K562 (cell line): ENCODE results near the gene ROPN1L. TPM values are rescaled to one million over a fixed set of nuclear protein-coding genes. Genes with fewer than 3 reads are reported as not detected.
A peak's percentile ranks its signal among the peaks of the same experiment; 100 is the strongest.

Experiments
- ETV5 ChIP-seq: sonication (generic); formaldehyde crosslinking; IDR thresholded peaks from 2 replicates; pipeline ENCODE4 v1.4.0; 2020; ENCODE audit warnings: low read depth, mild to moderate bottlenecking, missing genetic modification reagents
- FOXK1 ChIP-seq: sonication (generic); formaldehyde crosslinking; IDR thresholded peaks from 2 replicates; pipeline ENCODE4 v1.8.0; 2022; ENCODE audit warnings: missing genetic modification reagents, mild to moderate bottlenecking, borderline replicate concordance
- YY1 ChIP-seq, 3 experiments: IDR thresholded peaks; 2 replicates each; pipeline ENCODE4 v1.6.1; 2011; ENCODE audit warnings: low read length in 2 of 3, mild to moderate bottlenecking in 2 of 3, moderate library complexity in 2 of 3, borderline replicate concordance in 1 of 3, control low read depth in 1 of 3, low read depth in 1 of 3; ENCODE audit not compliant: insufficient read depth in 3 of 3, insufficient replicate concordance in 2 of 3, control insufficient read depth in 1 of 3, insufficient read length in 1 of 3; ENCODE audit errors: extremely low read depth in 1 of 3
- polyA plus RNA-seq, 8 experiments: library from polyadenylated mRNA; depleted of rRNA in 4 of 8; stranded (reverse) in 5 of 8; unstranded in 3 of 8; fragments of >200 nt; fragmentation: Nextera tagmentation in 2 of 8; fragmentation: Illumina TruSeq in 1 of 8; extraction: Ambion mirVana in 2 of 8; extraction: Trizol in 1 of 8; gene quantifications; 2 replicates each; pipeline versions ENCODE4 v1.2.1 to v1.2.3, GENCODE V29; 2011 to 2014; ENCODE audit warnings: inconsistent platforms in 1 of 8, missing spikeins in 1 of 8
- total RNA-seq, 7 experiments: library from RNA; depleted of rRNA in 6 of 7; stranded (reverse); fragments of >200 nt in 6 of 7; fragmentation: Illumina TruSeq in 2 of 7; extraction: Trizol in 2 of 7; gene quantifications; 2 replicates each; pipeline versions ENCODE4 v1.2.1 to v1.2.3, GENCODE V29; 2011 to 2021; ENCODE audit warnings: low replicate concordance in 1 of 7
- TF ChIP-seq, protein P1 (sequence below), 2 experiments: IDR thresholded peaks in 1 of 2; conservative IDR thresholded peaks in 1 of 2; 2 replicates each; pipeline ENCODE4 v1.6.1; 2016; ENCODE audit warnings: low read depth in 2 of 2, mild to moderate bottlenecking in 1 of 2, missing compliant biosample characterization in 1 of 2, missing genetic modification characterization in 1 of 2, moderate library complexity in 1 of 2
- TF ChIP-seq, protein P2 (sequence below): sonication (generic); formaldehyde crosslinking; IDR thresholded peaks from 2 replicates; pipeline ENCODE4 v1.8.1; 2022; ENCODE audit warnings: missing genetic modification reagents
- TF ChIP-seq, protein P3 (sequence below), 3 experiments: fragments of 200-800 bp in 1 of 3; fragments of 250-450 bp in 1 of 3; fragments of 450-650 bp in 1 of 3; sonication (Bioruptor Pico) in 1 of 3; sonication (Bioruptor generic) in 1 of 3; formaldehyde crosslinking in 1 of 3; IDR thresholded peaks; 2 replicates each; pipeline versions ENCODE4 v1.6.1 to v1.8.0; 2016 to 2022; ENCODE audit warnings: mild to moderate bottlenecking in 2 of 3, missing genetic modification characterization in 2 of 3, missing compliant biosample characterization in 1 of 3, moderate library complexity in 1 of 3
- TF ChIP-seq, protein P4 (sequence below), 2 experiments: fragments of 450-650 bp in 1 of 2; sonication (generic) in 1 of 2; formaldehyde crosslinking in 1 of 2; IDR thresholded peaks in 1 of 2; conservative IDR thresholded peaks in 1 of 2; 2 replicates each; pipeline versions ENCODE4 v1.6.1 to v1.8.1; 2016 to 2023; ENCODE audit warnings: mild to moderate bottlenecking in 2 of 2, moderate library complexity in 2 of 2, inconsistent platforms in 1 of 2, missing genetic modification reagents in 1 of 2
- TF ChIP-seq, protein P5 (sequence below), 2 experiments: fragments of 150-350 bp in 1 of 2; IDR thresholded peaks; 2 replicates each; pipeline ENCODE4 v1.6.1; 2012 to 2016; ENCODE audit warnings: low read depth in 2 of 2, low read length in 2 of 2, mild to moderate bottlenecking in 1 of 2, moderate library complexity in 1 of 2

ROPN1L gene
- total and polyA plus RNA-seq, 9 of the 15 experiments (the other 6 are each of a cell fraction or from before 2014, with no cell fraction given) = 0.04 to 0.85 (median 0.24) TPM; not detected in 3

DNA sequence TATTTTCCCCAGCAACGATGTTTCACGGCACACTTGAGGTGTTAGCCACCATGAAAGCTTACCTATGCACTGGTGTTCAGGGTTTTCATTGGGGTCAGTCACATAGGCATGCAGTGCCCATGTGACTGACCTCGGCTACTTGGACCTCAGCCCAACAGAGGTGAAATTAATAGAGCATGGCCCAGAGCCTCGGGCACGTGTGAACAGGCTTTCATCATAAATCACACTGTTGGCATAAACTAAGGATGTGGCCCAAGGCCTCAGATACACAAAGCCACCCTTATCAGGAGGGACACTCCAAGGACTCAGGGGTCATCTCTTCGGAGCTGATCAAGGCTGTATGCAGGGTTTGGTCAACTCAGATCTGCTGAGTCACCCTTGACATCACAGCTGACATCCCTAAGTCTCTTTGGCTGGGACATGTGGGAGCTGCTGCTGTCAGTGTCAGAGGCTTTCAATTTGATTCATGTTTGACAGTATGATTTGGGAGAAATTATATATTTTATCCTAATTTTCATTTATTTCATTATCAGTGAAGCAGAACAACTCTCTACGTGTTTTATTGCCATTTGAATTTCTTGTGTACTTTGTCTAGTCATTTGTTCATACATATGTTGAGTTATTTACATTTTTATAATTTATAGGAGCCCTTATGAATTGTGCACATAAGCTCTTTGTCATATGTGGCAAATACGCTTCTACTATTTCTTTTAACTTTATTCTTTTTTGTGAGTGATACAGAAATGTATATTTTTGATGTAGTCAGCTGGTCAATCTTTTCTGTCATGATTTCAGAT lies 62.5 kb downstream of the ROPN1L start (continued):
- TF ChIP-seq, protein P1, sequence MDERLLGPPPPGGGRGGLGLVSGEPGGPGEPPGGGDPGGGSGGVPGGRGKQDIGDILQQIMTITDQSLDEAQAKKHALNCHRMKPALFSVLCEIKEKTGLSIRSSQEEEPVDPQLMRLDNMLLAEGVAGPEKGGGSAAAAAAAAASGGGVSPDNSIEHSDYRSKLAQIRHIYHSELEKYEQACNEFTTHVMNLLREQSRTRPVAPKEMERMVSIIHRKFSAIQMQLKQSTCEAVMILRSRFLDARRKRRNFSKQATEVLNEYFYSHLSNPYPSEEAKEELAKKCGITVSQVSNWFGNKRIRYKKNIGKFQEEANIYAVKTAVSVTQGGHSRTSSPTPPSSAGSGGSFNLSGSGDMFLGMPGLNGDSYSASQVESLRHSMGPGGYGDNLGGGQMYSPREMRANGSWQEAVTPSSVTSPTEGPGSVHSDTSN (CRISPR knock-in tag; IDR thresholded peaks at IDR 0.05; ENCODE audit: low read depth) = 0 out of 2 replicates have a peak, but pooled peaks have one; percentile 23
- TF ChIP-seq, protein P1 (tag; conservative IDR thresholded peaks at IDR 0.05; ENCODE audit: low read depth) = peak; percentile 97
- TF ChIP-seq YY1 (IDR thresholded peaks at IDR 0.05; ENCODE audit: borderline replicate concordance in 1 of 3, control insufficient read depth in 1 of 3, extremely low read depth in 1 of 3, insufficient read depth in 3 of 3, insufficient read length in 1 of 3, insufficient replicate concordance in 2 of 3, low read depth in 1 of 3, low read length in 2 of 3) (no peak), FOXK1 (CRISPR knock-in tag) (no peak), ETV5 (CRISPR knock-in tag) (peak; percentile 55; the same call in 1 of the 2 replicates)
- TF ChIP-seq, protein P2, sequence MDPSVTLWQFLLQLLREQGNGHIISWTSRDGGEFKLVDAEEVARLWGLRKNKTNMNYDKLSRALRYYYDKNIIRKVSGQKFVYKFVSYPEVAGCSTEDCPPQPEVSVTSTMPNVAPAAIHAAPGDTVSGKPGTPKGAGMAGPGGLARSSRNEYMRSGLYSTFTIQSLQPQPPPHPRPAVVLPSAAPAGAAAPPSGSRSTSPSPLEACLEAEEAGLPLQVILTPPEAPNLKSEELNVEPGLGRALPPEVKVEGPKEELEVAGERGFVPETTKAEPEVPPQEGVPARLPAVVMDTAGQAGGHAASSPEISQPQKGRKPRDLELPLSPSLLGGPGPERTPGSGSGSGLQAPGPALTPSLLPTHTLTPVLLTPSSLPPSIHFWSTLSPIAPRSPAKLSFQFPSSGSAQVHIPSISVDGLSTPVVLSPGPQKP (CRISPR knock-in tag) = no peak
- TF ChIP-seq, protein P3, sequence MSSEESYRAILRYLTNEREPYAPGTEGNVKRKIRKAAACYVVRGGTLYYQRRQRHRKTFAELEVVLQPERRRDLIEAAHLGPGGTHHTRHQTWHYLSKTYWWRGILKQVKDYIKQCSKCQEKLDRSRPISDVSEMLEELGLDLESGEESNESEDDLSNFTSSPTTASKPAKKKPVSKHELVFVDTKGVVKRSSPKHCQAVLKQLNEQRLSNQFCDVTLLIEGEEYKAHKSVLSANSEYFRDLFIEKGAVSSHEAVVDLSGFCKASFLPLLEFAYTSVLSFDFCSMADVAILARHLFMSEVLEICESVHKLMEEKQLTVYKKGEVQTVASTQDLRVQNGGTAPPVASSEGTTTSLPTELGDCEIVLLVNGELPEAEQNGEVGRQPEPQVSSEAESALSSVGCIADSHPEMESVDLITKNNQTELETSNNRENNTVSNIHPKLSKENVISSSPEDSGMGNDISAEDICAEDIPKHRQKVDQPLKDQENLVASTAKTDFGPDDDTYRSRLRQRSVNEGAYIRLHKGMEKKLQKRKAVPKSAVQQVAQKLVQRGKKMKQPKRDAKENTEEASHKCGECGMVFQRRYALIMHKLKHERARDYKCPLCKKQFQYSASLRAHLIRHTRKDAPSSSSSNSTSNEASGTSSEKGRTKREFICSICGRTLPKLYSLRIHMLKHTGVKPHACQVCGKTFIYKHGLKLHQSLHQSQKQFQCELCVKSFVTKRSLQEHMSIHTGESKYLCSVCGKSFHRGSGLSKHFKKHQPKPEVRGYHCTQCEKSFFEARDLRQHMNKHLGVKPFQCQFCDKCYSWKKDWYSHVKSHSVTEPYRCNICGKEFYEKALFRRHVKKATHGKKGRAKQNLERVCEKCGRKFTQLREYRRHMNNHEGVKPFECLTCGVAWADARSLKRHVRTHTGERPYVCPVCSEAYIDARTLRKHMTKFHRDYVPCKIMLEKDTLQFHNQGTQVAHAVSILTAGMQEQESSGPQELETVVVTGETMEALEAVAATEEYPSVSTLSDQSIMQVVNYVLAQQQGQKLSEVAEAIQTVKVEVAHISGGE (CRISPR knock-in tag; IDR thresholded peaks at IDR 0.05) = peak in 1 of 3 experiments; percentile 58; a peak in 1 of 6 replicates
- TF ChIP-seq, protein P4, sequence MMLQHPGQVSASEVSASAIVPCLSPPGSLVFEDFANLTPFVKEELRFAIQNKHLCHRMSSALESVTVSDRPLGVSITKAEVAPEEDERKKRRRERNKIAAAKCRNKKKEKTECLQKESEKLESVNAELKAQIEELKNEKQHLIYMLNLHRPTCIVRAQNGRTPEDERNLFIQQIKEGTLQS (IDR thresholded peaks at IDR 0.05) = peak; percentile 91
- TF ChIP-seq, protein P4 (CRISPR knock-in tag; conservative IDR thresholded peaks at IDR 0.05) = peak; percentile 87; the same call in 1 of the 2 replicates
- TF ChIP-seq, protein P5, sequence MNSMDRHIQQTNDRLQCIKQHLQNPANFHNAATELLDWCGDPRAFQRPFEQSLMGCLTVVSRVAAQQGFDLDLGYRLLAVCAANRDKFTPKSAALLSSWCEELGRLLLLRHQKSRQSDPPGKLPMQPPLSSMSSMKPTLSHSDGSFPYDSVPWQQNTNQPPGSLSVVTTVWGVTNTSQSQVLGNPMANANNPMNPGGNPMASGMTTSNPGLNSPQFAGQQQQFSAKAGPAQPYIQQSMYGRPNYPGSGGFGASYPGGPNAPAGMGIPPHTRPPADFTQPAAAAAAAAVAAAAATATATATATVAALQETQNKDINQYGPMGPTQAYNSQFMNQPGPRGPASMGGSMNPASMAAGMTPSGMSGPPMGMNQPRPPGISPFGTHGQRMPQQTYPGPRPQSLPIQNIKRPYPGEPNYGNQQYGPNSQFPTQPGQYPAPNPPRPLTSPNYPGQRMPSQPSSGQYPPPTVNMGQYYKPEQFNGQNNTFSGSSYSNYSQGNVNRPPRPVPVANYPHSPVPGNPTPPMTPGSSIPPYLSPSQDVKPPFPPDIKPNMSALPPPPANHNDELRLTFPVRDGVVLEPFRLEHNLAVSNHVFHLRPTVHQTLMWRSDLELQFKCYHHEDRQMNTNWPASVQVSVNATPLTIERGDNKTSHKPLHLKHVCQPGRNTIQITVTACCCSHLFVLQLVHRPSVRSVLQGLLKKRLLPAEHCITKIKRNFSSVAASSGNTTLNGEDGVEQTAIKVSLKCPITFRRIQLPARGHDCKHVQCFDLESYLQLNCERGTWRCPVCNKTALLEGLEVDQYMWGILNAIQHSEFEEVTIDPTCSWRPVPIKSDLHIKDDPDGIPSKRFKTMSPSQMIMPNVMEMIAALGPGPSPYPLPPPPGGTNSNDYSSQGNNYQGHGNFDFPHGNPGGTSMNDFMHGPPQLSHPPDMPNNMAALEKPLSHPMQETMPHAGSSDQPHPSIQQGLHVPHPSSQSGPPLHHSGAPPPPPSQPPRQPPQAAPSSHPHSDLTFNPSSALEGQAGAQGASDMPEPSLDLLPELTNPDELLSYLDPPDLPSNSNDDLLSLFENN (IDR thresholded peaks at IDR 0.05; ENCODE audit: low read depth in 2 of 2, low read length in 2 of 2) = no peak
